NCI-H2081 treated with DMSO at 0.1 percent for 48 hours (cell line): ENCODE results near the gene POLR1A.

Experiments used
- DNase-seq: peaks from one replicate; lab custom pipeline; 2025; lab: John Stamatoyannopoulos, UW

Gene POLR1A

GRCh38 chr2:85978883-85979780 is 126.6 kb downstream of the POLR1A start:
- DNase-seq: no peak

- no peak for DNase-seq
These were observed 129.4 kb downstream of the POLR1A start for GRCh38 chr2:85976106-85976920.

- no peak for DNase-seq
These were observed 130.1 kb downstream of the POLR1A start for GRCh38 chr2:85975581-85975980.

GRCh38 chr2:85974390-85974789 is 131.3 kb downstream of the POLR1A start:
- no peak for DNase-seq

DNA sequence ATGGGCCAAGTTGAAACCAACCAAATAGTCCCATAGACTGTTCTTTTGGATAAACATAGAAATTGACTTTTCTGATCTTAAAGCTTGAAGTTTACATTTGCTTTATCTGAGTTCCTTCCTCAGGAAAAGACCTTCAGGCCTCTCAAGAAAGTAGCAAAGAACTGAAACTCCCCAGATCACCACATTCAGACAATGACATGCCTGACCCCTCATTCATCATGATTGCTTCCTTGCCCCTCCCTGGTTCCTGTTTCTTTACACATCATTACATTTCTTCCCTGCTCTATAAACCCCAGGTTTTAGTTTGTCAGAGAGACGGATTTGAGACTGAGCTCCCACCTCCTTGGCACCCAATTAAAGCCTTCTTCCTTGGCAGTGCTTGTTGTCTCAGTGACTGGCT is 133.3 kb downstream of the POLR1A start:
- no peak for DNase-seq

- no peak for DNase-seq
These were observed 134.3 kb downstream of the POLR1A start for GRCh38 chr2:85971366-85971765.
